HepG2 (cell line): ENCODE data around the gene GDPD5.

Source experiments
- MAFK ChIP-seq, 2 experiments: IDR thresholded peaks in 1 of 2; conservative IDR thresholded peaks in 1 of 2; 2 replicates each; pipeline ENCODE4 v1.6.1; 2011; ENCODE audit warnings: improper control_type of control experiment in 2 of 2, low read length in 2 of 2
- MXI1 ChIP-seq: IDR thresholded peaks from 3 replicates; pipeline ENCODE4 v1.6.1; 2012; ENCODE audit warnings: low read depth, low read length, inconsistent platforms, borderline replicate concordance
- NFATC3 ChIP-seq: sonication (generic); formaldehyde crosslinking; IDR thresholded peaks from 2 replicates; pipeline ENCODE4 v1.5.1; 2020; ENCODE audit warnings: mild to moderate bottlenecking, missing genetic modification reagents
- RFX1 ChIP-seq: fragments of 450-650 bp; IDR thresholded peaks from 2 replicates; pipeline ENCODE4 v1.6.1; 2017
- SIX1 ChIP-seq: sonication (generic); formaldehyde crosslinking; IDR thresholded peaks from 2 replicates; pipeline ENCODE4 v1.4.0; 2020; ENCODE audit warnings: missing genetic modification reagents, borderline replicate concordance
- ZNF180 ChIP-seq: sonication (generic); formaldehyde crosslinking; IDR thresholded peaks from 2 replicates; pipeline ENCODE4 v1.4.0; 2020; ENCODE audit warnings: low read depth, missing genetic modification reagents, borderline replicate concordance
- ZNF737 ChIP-seq: sonication (generic); formaldehyde crosslinking; IDR thresholded peaks from 2 replicates; pipeline ENCODE4 v1.5.0; 2020; ENCODE audit warnings: missing genetic modification reagents, mild to moderate bottlenecking, borderline replicate concordance
- ZNF788 ChIP-seq: sonication (generic); formaldehyde crosslinking; IDR thresholded peaks from 2 replicates; pipeline ENCODE4 v1.5.0; 2020; ENCODE audit warnings: mild to moderate bottlenecking, missing genetic modification reagents, borderline replicate concordance
- TF ChIP-seq, protein P1 (sequence below): sonication (generic); formaldehyde crosslinking; IDR thresholded peaks from 2 replicates; pipeline ENCODE4 v1.4.0; 2020; ENCODE audit warnings: missing genetic modification reagents, borderline replicate concordance
- TF ChIP-seq, protein P2 (sequence below): sonication (generic); formaldehyde crosslinking; conservative IDR thresholded peaks from 2 replicates; pipeline ENCODE4 v1.5.0; 2020; ENCODE audit warnings: missing genetic modification reagents
- TF ChIP-seq, protein P3 (sequence below): sonication (generic); formaldehyde crosslinking; IDR thresholded peaks from 2 replicates; pipeline ENCODE4 v1.4.0; 2020; ENCODE audit warnings: mild to moderate bottlenecking, missing genetic modification reagents

DNA sequence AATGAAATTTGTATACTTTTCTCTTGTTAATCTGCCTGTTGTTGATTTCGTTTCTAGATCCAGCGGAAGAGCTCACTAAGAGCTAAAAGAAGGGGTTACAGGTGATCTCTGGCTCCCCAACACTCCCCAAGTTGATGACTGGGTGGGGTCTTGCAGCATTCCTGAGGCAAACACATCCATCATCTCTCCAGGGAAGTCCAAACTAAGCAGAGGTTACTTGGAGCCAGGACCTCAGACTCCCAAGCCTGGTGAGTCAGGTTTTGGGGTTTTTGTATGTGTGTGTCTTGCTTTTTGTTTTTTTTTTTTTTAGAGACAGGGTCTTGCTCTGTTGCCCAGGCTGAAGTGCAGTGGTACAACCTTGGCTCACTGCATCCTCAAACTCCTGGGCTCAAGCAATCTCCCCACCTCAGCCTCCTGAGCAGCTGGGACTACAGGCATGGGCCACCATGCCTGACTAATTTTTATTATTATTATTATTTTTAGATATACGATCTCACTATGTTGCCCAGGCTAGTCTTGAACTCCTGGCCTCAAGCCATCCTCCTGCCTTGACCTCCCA, 137.9 kb downstream of the GDPD5 start:
- TF ChIP-seq NFATC3 (CRISPR knock-in tag) (no peak), MXI1 (no peak), ZNF788 (CRISPR knock-in tag) (no peak), SIX1 (no peak), ZNF737 (CRISPR knock-in tag) (no peak), RFX1 (no peak), MAFK (conservative IDR thresholded peaks at IDR 0.05 in 1 of 2, IDR thresholded peaks at IDR 0.05 in 1 of 2; ENCODE audit: low read length in 2 of 2) (no peak), ZNF180 (no peak)
- TF ChIP-seq, protein P1, sequence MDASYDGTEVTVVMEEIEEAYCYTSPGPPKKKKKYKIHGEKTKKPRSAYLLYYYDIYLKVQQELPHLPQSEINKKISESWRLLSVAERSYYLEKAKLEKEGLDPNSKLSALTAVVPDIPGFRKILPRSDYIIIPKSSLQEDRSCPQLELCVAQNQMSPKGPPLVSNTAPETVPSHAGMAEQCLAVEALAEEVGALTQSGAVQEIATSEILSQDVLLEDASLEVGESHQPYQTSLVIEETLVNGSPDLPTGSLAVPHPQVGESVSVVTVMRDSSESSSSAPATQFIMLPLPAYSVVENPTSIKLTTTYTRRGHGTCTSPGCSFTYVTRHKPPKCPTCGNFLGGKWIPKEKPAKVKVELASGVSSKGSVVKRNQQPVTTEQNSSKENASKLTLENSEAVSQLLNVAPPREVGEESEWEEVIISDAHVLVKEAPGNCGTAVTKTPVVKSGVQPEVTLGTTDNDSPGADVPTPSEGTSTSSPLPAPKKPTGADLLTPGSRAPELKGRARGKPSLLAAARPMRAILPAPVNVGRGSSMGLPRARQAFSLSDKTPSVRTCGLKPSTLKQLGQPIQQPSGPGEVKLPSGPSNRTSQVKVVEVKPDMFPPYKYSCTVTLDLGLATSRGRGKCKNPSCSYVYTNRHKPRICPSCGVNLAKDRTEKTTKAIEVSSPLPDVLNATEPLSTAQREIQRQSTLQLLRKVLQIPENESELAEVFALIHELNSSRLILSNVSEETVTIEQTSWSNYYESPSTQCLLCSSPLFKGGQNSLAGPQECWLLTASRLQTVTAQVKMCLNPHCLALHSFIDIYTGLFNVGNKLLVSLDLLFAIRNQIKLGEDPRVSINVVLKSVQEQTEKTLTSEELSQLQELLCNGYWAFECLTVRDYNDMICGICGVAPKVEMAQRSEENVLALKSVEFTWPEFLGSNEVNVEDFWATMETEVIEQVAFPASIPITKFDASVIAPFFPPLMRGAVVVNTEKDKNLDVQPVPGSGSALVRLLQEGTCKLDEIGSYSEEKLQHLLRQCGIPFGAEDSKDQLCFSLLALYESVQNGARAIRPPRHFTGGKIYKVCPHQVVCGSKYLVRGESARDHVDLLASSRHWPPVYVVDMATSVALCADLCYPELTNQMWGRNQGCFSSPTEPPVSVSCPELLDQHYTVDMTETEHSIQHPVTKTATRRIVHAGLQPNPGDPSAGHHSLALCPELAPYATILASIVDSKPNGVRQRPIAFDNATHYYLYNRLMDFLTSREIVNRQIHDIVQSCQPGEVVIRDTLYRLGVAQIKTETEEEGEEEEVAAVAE (CRISPR knock-in tag), result no peak
- TF ChIP-seq, protein P2, sequence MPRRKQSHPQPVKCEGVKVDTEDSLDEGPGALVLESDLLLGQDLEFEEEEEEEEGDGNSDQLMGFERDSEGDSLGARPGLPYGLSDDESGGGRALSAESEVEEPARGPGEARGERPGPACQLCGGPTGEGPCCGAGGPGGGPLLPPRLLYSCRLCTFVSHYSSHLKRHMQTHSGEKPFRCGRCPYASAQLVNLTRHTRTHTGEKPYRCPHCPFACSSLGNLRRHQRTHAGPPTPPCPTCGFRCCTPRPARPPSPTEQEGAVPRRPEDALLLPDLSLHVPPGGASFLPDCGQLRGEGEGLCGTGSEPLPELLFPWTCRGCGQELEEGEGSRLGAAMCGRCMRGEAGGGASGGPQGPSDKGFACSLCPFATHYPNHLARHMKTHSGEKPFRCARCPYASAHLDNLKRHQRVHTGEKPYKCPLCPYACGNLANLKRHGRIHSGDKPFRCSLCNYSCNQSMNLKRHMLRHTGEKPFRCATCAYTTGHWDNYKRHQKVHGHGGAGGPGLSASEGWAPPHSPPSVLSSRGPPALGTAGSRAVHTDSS, result no peak
- TF ChIP-seq, protein P3, sequence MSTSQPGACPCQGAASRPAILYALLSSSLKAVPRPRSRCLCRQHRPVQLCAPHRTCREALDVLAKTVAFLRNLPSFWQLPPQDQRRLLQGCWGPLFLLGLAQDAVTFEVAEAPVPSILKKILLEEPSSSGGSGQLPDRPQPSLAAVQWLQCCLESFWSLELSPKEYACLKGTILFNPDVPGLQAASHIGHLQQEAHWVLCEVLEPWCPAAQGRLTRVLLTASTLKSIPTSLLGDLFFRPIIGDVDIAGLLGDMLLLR, result no peak
